SK-N-MC (cell line): Measurements from ENCODE around the gene CR1L.
"Not testable (repeated sequence)": the region's sequence is repeated elsewhere in the genome, so short reads cannot be mapped to it uniquely, and the experiment has no call there.

Experiments used
- DNase-seq: peaks from one replicate; pipeline ENCODE4 v3.0.0-alpha.2; 2011; ENCODE audit warnings: low read depth, low spot score
- H3K27ac ChIP-seq: fragments of 200-600 bp; sonication (generic); 2 replicates; pipeline ENCODE4 v1.5.1; 2016; ENCODE audit warnings: mixed run types
- H3K36me3 ChIP-seq: fragments of 200-600 bp; sonication (generic); 2 replicates; pipeline ENCODE4 v1.6.1; 2017; ENCODE audit warnings: antibody characterized with exemption, low read length, mixed read lengths; ENCODE audit not compliant: insufficient read depth
- H3K4me3 ChIP-seq: fragments of 200-600 bp; sonication (generic); 2 replicates; pipeline ENCODE4 v1.5.1; 2016
- H3K9ac ChIP-seq: fragments of 200-600 bp; sonication (generic); 2 replicates; pipeline ENCODE4 v1.8.0; 2017; ENCODE audit warnings: mixed run types, mixed read lengths; ENCODE audit not compliant: insufficient read length
- H3K9me3 ChIP-seq: fragments of 200-600 bp; sonication (generic); 2 replicates; pipeline ENCODE4 v1.6.1; 2017; ENCODE audit warnings: low read depth, mild to moderate bottlenecking, antibody characterized with exemption, low read length, moderate library complexity, mixed read lengths
- EZH2 ChIP-seq: fragments of 200-600 bp; sonication (generic); IDR thresholded peaks from one replicate; pipeline ENCODE4 v1.6.1; 2017; ENCODE audit warnings: antibody characterized with exemption
- FOXP2 ChIP-seq: optimal IDR thresholded peaks from 2 replicates; pipeline ENCODE3; 2011; ENCODE audit warnings: mild to moderate bottlenecking, moderate library complexity; ENCODE audit not compliant: insufficient read depth; ENCODE audit errors: extremely low read length, control extremely low read depth
- POLR2AphosphoS5 ChIP-seq: IDR thresholded peaks from 2 replicates; pipeline ENCODE4 v1.6.1; 2012; ENCODE audit warnings: mild to moderate bottlenecking, low read depth, low read length, borderline replicate concordance

The CR1L gene

DNA sequence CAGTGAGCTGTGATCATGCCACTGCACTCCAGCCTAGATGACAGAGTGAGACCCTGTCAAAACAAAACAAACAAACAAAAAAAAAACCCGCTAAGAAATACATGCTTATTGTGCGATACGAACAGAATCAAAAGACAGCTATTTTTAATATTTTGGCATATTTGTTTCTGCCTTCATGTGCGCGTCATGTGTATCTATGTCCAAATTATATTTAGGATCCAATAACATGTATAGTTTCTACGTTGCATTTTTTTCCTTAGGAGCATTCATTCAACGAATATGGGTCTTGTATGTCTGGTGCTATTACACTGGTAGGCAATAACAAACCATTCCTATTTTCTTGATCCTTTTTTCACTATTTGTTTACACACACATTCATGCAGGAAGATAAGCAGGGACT lies 108.7 kb downstream of the CR1L start:
- Histone ChIP-seq H3K36me3 (peaks cover 20% of the 10 kb centered on the region), H3K27ac (no peak overlapping the region), H3K4me3 (peak overlapping the region; percentile 99), H3K9me3 (no peaks in the 10 kb centered on the region), H3K9ac (peak overlapping the region; percentile 90)
- TF ChIP-seq EZH2, result no peak
- TF ChIP-seq POLR2AphosphoS5, result no peak
- no peak for TF ChIP-seq FOXP2
- DNase-seq, result no peak

GRCh38 chr1:207754011-207754410 lies 109.1 kb downstream of the CR1L start:
- TF ChIP-seq FOXP2, result no peak
- no peak for TF ChIP-seq POLR2AphosphoS5
- TF ChIP-seq EZH2, result no peak
- Histone ChIP-seq H3K9me3 (no peaks in the 10 kb centered on the region), H3K4me3 (peak overlapping the region; percentile 99), H3K9ac (peak overlapping the region; percentile 90), H3K36me3 (peaks cover 24% of the 10 kb centered on the region), H3K27ac (no peak overlapping the region)
- DNase-seq, result no peak

- TF ChIP-seq EZH2 (no peak), POLR2AphosphoS5 (no peak), FOXP2 (no peak)
- DNase-seq, result no peak
- Histone ChIP-seq H3K9me3 (no peaks in the 10 kb centered on the region), H3K36me3 (peaks cover 35% of the 10 kb centered on the region), H3K9ac (no peak overlapping the region), H3K4me3 (no peak overlapping the region), H3K27ac (no peak overlapping the region)
Observed at GRCh38 chr1:207754974-207755700, 110.2 kb downstream of the CR1L start.

DNA sequence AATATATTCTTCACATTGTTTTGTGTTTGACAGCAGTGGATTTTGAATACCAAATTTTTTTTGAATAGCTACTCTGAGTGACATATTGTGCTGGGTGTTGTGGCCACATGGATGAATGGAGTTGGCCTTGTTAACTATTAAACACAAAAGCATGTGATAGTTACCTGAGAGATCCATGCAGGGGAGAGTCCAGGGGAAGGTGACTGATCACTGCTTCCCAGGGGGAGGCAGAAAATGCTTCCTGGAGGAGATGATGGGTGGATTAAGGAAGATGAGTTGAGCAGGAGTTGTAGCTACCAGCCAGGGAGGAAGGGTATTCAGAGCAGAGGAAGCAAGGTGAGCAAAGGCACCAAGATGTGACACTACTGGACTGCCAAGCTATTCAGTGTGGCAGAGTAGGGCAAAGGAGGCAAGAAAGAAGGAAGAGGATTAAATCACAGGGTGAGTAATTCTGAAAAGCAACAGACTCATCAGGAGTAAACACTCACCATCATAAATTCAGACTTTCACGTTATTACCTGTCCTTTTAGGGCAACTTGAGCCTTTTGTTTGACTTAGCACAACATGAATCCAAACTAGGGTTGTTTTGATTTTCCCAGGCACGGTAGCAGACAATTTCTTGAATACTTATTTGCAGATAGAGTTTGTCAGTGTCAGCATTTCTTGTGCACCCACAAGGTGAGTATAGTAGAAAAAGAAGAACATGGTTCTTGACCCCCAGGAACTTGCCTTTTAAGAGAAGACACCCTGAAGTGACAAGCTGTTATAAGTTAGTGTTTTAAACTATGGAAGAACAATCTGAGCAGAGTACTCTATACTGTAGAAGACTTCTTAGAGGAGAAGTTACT lies 111.1 kb downstream of the CR1L start:
- Histone ChIP-seq H3K36me3 (peaks cover 44% of the 10 kb centered on the region), H3K9me3 (no peaks in the 10 kb centered on the region), H3K27ac (no peak overlapping the region), H3K9ac (no peak overlapping the region), H3K4me3 (no peak overlapping the region)
- TF ChIP-seq EZH2 (no peak), POLR2AphosphoS5 (no peak), FOXP2 (no peak)
- DNase-seq, result no peak

- TF ChIP-seq FOXP2, result no peak
- no peak for TF ChIP-seq POLR2AphosphoS5
- TF ChIP-seq EZH2, result no peak
- peaks cover 95% of the 10 kb centered on the region for H3K36me3 ChIP-seq
- H3K9me3 ChIP-seq, result peaks cover 17% of the 10 kb centered on the region
- no peak for DNase-seq
- no peak overlapping the region for H3K4me3 ChIP-seq
- no peak overlapping the region for H3K9ac ChIP-seq
- no peak overlapping the region for H3K27ac ChIP-seq
Observed at GRCh38 chr1:207762622-207763021, 117.7 kb downstream of the CR1L start.

GRCh38 chr1:207763091-207763490 lies 118.2 kb downstream of the CR1L start:
- TF ChIP-seq POLR2AphosphoS5 (no peak), FOXP2 (no peak), EZH2 (no peak)
- peaks cover 17% of the 10 kb centered on the region for H3K9me3 ChIP-seq
- DNase-seq, result no peak
- no peak overlapping the region for H3K9ac ChIP-seq
- H3K36me3 ChIP-seq, result peaks cover 93% of the 10 kb centered on the region
- H3K27ac ChIP-seq, result no peak overlapping the region
- H3K4me3 ChIP-seq, result no peak overlapping the region

DNA sequence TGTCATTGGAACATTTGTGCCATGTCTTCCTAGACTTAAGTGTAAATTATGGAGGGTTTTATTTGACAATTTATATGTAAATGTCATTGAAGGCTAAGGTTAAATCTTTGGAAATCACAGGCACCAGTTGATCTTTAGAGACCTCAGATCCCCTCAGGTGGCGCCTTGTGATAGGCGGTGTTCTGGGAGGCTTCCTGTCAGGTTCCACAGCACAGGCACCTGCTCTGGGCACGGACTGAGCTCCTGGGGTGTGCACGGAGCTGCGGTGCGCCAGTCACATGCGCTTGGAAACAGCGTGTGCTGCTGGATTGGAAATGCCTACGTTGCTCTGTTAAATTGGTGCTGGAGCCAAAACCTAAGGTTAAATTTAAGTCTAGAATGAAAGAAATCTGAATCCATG lies 119.0 kb downstream of the CR1L start:
- no peak overlapping the region for H3K27ac ChIP-seq
- H3K9ac ChIP-seq, result no peak overlapping the region
- H3K9me3 ChIP-seq, result peaks cover 17% of the 10 kb centered on the region
- no peak overlapping the region for H3K4me3 ChIP-seq
- DNase-seq, result no peak
- H3K36me3 ChIP-seq, result peaks cover 93% of the 10 kb centered on the region
- TF ChIP-seq FOXP2 (no peak), POLR2AphosphoS5 (no peak), EZH2 (no peak)

DNA sequence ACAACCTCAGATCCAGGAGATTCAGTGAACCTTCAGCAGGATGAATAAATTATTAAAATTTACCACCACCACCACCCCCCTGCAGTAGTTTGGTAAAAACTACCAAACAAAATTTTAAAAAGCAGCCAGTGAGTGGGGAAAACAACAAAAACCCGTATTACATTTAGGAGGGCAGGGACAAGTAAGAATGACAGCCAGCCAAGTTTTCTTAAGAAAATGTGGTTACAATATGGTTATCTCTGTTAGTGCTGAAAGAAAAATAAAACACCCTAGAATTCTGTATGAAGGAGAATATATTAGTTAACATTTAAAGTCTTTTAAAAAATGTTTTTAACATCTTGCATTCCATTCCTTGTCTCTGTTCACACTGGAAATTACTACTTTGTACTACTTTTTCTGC lies 121.6 kb downstream of the CR1L start:
- Histone ChIP-seq H3K36me3 (peaks cover 83% of the 10 kb centered on the region), H3K9me3 (peaks cover 17% of the 10 kb centered on the region), H3K9ac (no peak overlapping the region), H3K27ac (no peak overlapping the region), H3K4me3 (no peak overlapping the region)
- no peak for DNase-seq
- TF ChIP-seq POLR2AphosphoS5 (no peak), FOXP2 (no peak), EZH2 (no peak)

- not testable (repeated sequence) for H3K4me3 ChIP-seq, H3K27ac ChIP-seq, H3K9me3 ChIP-seq, DNase-seq, H3K9ac ChIP-seq
- H3K36me3 ChIP-seq, result peaks cover 45% of the 10 kb centered on the region
Observed at GRCh38 chr1:207770514-207770913, 125.6 kb downstream of the CR1L start.
